ENCODE results near the gene CTSO. TPM values are rescaled to one million over a fixed set of nuclear protein-coding genes. Genes with fewer than 3 reads are reported as not detected.

The CTSO gene
- total RNA-seq, 1 experiment from 2014 or later, result 0.57 TPM

DNA sequence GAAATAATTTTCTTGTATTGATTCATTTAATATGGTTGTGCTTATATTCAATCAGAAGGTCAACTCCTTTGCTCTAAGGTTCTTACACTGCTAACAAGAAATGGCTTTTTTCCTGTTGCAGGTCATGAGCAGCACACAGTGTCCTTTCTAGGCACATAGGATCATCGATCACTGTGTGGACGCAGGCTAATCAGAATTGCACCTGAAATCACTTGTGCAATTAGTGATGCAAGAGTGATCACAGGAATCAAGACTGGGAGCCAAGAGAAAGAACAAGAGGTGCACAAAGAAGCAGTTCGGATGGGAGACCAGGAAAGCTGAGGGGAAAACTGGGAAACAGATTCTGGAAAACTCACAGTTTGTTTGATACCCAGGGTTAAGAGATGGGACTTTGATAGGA is 29.0 kb downstream of the CTSO start:
- DNase-seq (ENCODE audit: low read depth, low spot score) (no peak), ATAC-seq (no peak)
- H3K36me3 ChIP-seq (ENCODE audit: control insufficient read depth in 1 of 2, insufficient read depth in 2 of 2, low read length in 2 of 2), result no peaks in the 10 kb centered on the region
- H2AFZ ChIP-seq (ENCODE audit: low read depth, low read length, poor library complexity, severe bottlenecking), result no peak overlapping the region
- H3K9ac ChIP-seq (ENCODE audit: low read length), result no peak overlapping the region
- H3K4me2 ChIP-seq (ENCODE audit: low read length), result no peak overlapping the region
- ChIA-PET CTCF (no interaction called here), POLR2A (no interaction called here), RAD21 (ENCODE audit: low non-redundant PET in 1 of 2, low total read pairs in 2 of 2, uncharacterized antibody in 2 of 2, unreplicated experiment in 2 of 2) (no interaction called here)
- H3K79me2 ChIP-seq (ENCODE audit: insufficient read depth, low read length), result no peaks in the 10 kb centered on the region
- no TSS peak for BruUV-seq (replicated peaks)
- no peak overlapping the region for H3K4me3 ChIP-seq (replicated peaks in 1 of 2; ENCODE audit: low read depth in 1 of 2, low read length in 2 of 2)
- no peaks in the 10 kb centered on the region for H3K27me3 ChIP-seq (ENCODE audit: insufficient read depth, low read length)
- no peaks in the 10 kb centered on the region for H3K4me1 ChIP-seq (ENCODE audit: control insufficient read depth in 1 of 2, insufficient read depth in 2 of 2, low read length in 2 of 2)
- no peaks in the 10 kb centered on the region for H3K9me2 ChIP-seq (ENCODE audit: insufficient read depth)
- no peaks in the 10 kb centered on the region for H3K9me3 ChIP-seq (ENCODE audit: control insufficient read depth in 1 of 2, insufficient read depth in 1 of 2, low read depth in 1 of 2, low read length in 2 of 2)
- no peak overlapping the region for H3K27ac ChIP-seq (ENCODE audit: low read depth, low read length)
- intact Hi-C loops (cut with micrococcal nuclease), result no loop called here
- H4K20me1 ChIP-seq (ENCODE audit: insufficient read depth), result no peaks in the 10 kb centered on the region
- TF ChIP-seq, protein P1, sequence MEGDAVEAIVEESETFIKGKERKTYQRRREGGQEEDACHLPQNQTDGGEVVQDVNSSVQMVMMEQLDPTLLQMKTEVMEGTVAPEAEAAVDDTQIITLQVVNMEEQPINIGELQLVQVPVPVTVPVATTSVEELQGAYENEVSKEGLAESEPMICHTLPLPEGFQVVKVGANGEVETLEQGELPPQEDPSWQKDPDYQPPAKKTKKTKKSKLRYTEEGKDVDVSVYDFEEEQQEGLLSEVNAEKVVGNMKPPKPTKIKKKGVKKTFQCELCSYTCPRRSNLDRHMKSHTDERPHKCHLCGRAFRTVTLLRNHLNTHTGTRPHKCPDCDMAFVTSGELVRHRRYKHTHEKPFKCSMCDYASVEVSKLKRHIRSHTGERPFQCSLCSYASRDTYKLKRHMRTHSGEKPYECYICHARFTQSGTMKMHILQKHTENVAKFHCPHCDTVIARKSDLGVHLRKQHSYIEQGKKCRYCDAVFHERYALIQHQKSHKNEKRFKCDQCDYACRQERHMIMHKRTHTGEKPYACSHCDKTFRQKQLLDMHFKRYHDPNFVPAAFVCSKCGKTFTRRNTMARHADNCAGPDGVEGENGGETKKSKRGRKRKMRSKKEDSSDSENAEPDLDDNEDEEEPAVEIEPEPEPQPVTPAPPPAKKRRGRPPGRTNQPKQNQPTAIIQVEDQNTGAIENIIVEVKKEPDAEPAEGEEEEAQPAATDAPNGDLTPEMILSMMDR (IDR thresholded peaks at IDR 0.05 in 2 of 3, conservative IDR thresholded peaks at IDR 0.05 in 1 of 3; ENCODE audit: borderline replicate concordance in 1 of 3, insufficient read depth in 1 of 3, low read depth in 2 of 3, low read length in 2 of 3), result no peak

DNA sequence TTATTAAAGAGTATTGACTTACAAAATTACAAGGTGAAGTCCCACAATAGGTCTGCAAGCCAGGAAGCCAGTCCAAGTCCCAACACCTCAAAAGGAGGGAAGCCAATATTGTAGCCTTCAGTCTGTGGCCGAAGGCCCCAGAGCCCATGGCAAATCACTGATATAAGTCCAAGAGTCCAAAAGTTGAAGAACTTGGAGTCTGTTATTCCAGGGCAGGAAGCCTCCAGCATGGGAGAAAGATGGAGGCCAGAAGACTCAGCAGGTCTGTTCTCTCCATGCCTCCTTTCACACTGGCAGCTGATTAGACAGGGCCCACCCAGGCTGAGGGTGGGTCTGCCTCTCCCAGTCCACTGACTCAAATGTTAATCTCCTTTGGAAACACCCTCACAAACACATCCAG is 32.1 kb downstream of the CTSO start:
- CTCF ChIA-PET, result no interaction called here
- RAD21 ChIA-PET (ENCODE audit: low non-redundant PET in 1 of 2, low total read pairs in 2 of 2, uncharacterized antibody in 2 of 2, unreplicated experiment in 2 of 2), result no interaction called here
- no peaks in the 10 kb centered on the region for H3K9me2 ChIP-seq (ENCODE audit: insufficient read depth)
- no TSS peak for BruUV-seq (replicated peaks)
- H3K9ac ChIP-seq (ENCODE audit: low read length), result no peak overlapping the region
- no peaks in the 10 kb centered on the region for H3K36me3 ChIP-seq (ENCODE audit: control insufficient read depth in 1 of 2, insufficient read depth in 2 of 2, low read length in 2 of 2)
- no peaks in the 10 kb centered on the region for H3K27me3 ChIP-seq (ENCODE audit: insufficient read depth, low read length)
- TF ChIP-seq, protein P2, sequence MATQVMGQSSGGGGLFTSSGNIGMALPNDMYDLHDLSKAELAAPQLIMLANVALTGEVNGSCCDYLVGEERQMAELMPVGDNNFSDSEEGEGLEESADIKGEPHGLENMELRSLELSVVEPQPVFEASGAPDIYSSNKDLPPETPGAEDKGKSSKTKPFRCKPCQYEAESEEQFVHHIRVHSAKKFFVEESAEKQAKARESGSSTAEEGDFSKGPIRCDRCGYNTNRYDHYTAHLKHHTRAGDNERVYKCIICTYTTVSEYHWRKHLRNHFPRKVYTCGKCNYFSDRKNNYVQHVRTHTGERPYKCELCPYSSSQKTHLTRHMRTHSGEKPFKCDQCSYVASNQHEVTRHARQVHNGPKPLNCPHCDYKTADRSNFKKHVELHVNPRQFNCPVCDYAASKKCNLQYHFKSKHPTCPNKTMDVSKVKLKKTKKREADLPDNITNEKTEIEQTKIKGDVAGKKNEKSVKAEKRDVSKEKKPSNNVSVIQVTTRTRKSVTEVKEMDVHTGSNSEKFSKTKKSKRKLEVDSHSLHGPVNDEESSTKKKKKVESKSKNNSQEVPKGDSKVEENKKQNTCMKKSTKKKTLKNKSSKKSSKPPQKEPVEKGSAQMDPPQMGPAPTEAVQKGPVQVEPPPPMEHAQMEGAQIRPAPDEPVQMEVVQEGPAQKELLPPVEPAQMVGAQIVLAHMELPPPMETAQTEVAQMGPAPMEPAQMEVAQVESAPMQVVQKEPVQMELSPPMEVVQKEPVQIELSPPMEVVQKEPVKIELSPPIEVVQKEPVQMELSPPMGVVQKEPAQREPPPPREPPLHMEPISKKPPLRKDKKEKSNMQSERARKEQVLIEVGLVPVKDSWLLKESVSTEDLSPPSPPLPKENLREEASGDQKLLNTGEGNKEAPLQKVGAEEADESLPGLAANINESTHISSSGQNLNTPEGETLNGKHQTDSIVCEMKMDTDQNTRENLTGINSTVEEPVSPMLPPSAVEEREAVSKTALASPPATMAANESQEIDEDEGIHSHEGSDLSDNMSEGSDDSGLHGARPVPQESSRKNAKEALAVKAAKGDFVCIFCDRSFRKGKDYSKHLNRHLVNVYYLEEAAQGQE (IDR thresholded peaks at IDR 0.05; ENCODE audit: low read depth), result no peak
- TF ChIP-seq EZH2 (IDR thresholded peaks at IDR 0.05) (no peak), ZNF274 (IDR thresholded peaks at IDR 0.05; ENCODE audit: low read depth, low read length) (no peak), POLR2AphosphoS5 (IDR thresholded peaks at IDR 0.05; ENCODE audit: low read depth, low read length) (no peak), CEBPB (IDR thresholded peaks at IDR 0.05; ENCODE audit: low read depth) (no peak), SIN3A (IDR thresholded peaks at IDR 0.05; ENCODE audit: low read depth) (no peak), EZH2phosphoT487 (IDR thresholded peaks at IDR 0.05; ENCODE audit: borderline replicate concordance) (no peak), TCF7L2 (IDR thresholded peaks at IDR 0.05; ENCODE audit: borderline replicate concordance, extremely low read depth, insufficient read depth, insufficient read length) (no peak), SP1 (IDR thresholded peaks at IDR 0.05; ENCODE audit: low read depth) (no peak), RAD21 (IDR thresholded peaks at IDR 0.05; ENCODE audit: low read depth) (no peak), JUND (IDR thresholded peaks at IDR 0.05) (no peak), CBX3 (IDR thresholded peaks at IDR 0.05; ENCODE audit: low read depth) (no peak)
- no peaks in the 10 kb centered on the region for H4K20me1 ChIP-seq (ENCODE audit: insufficient read depth)
- H3K9me3 ChIP-seq (ENCODE audit: control insufficient read depth in 1 of 2, insufficient read depth in 1 of 2, low read depth in 1 of 2, low read length in 2 of 2), result no peaks in the 10 kb centered on the region
- intact Hi-C loops (cut with micrococcal nuclease), result no loop called here
- H3K4me3 ChIP-seq (replicated peaks in 1 of 2; ENCODE audit: low read depth in 1 of 2, low read length in 2 of 2), result no peak overlapping the region
- no peaks in the 10 kb centered on the region for H3K79me2 ChIP-seq (ENCODE audit: insufficient read depth, low read length)
- no peak overlapping the region for H2AFZ ChIP-seq (ENCODE audit: low read depth, low read length, poor library complexity, severe bottlenecking)
- no peak for ATAC-seq
- no peak overlapping the region for H3K27ac ChIP-seq (ENCODE audit: low read depth, low read length)
- no peak for DNase-seq (ENCODE audit: low read depth, low spot score)
- no peak overlapping the region for H3K4me2 ChIP-seq (ENCODE audit: low read length)
- H3K4me1 ChIP-seq (ENCODE audit: control insufficient read depth in 1 of 2, insufficient read depth in 2 of 2, low read length in 2 of 2), result no peaks in the 10 kb centered on the region
- POLR2A ChIA-PET, result no interaction called here

Measured in HCT116 (cell line).